Panc1 (cell line): ENCODE data around the gene PCNX2. TPM values are rescaled to one million over a fixed set of nuclear protein-coding genes. Genes with fewer than 3 reads are reported as not detected.
"Not testable (repeated sequence)": the region's sequence is repeated elsewhere in the genome, so short reads cannot be mapped to it uniquely, and the experiment has no call there.

ENCODE experiments used
- ATAC-seq: fragments of 200-7000 bp; cut with Tn5 transposase; 2 replicates; pipeline ENCODE4 v1.9.1; 2020; ENCODE audit warnings: mild to moderate bottlenecking, moderate library complexity
- BruUV-seq: library from RNA; stranded (reverse); fragments of 400-500 nt; replicated peaks from 2 replicates; lab custom pipeline; 2021; lab: Mats Ljungman, UMichigan
- CTCF ChIA-PET: fragments of 300-600 bp; sonication (Branson Sonifier 250); formaldehyde crosslinking; loops from one replicate; lab custom pipeline; 2022; ENCODE audit warnings: antibody characterized with exemption; lab: Charles Lee
- POLR2A ChIA-PET: fragments of 300-600 bp; sonication (Branson Sonifier 250); formaldehyde crosslinking; loops from one replicate; lab custom pipeline; 2022; ENCODE audit warnings: antibody characterized with exemption; lab: Charles Lee
- DNase-seq: peaks from one replicate; pipeline ENCODE4 v3.0.0-alpha.2; 2010; ENCODE audit warnings: low read depth, low spot score
- H3K27ac ChIP-seq: 2 replicates; pipeline ENCODE4 v1.5.1; 2011; ENCODE audit warnings: mild to moderate bottlenecking, low read length, inconsistent platforms
- H3K27me3 ChIP-seq: fragments of 200-500 bp; sonication (Bioruptor generic); 2 replicates; pipeline ENCODE4 v1.6.0; 2014; ENCODE audit warnings: low read length, inconsistent platforms; ENCODE audit not compliant: control insufficient read depth, insufficient read depth
- H3K36me3 ChIP-seq: fragments of 200-500 bp; sonication (Bioruptor generic); 2 replicates; pipeline ENCODE4 v1.5.1; 2014; ENCODE audit warnings: inconsistent platforms, mild to moderate bottlenecking, low read length, moderate library complexity; ENCODE audit not compliant: control insufficient read depth, insufficient read depth
- H3K4me1 ChIP-seq: 2 replicates; pipeline ENCODE4 v1.5.1; 2011; ENCODE audit warnings: inconsistent platforms, mild to moderate bottlenecking, low read length, moderate library complexity; ENCODE audit not compliant: control insufficient read depth, insufficient read depth
- H3K4me3 ChIP-seq, 2 experiments: 2 replicates each; pipeline ENCODE4 v1.5.1; 2011 to 2012; ENCODE audit warnings: low read depth in 2 of 2, low read length in 2 of 2, mild to moderate bottlenecking in 2 of 2, inconsistent platforms in 1 of 2, moderate library complexity in 1 of 2
- H3K9me3 ChIP-seq: fragments of 200-500 bp; sonication (Bioruptor generic); 2 replicates; pipeline ENCODE4 v1.5.1; 2014; ENCODE audit warnings: low read depth, mild to moderate bottlenecking, inconsistent platforms, low read length, moderate library complexity; ENCODE audit not compliant: control insufficient read depth, insufficient read depth
- CTCF ChIP-seq: fragments of 450-650 bp; IDR thresholded peaks from 2 replicates; pipeline ENCODE4 v1.5.1; 2017; ENCODE audit warnings: mild to moderate bottlenecking
- POLR2AphosphoS5 ChIP-seq: IDR thresholded peaks from 2 replicates; pipeline ENCODE4 v1.6.1; 2012; ENCODE audit warnings: mild to moderate bottlenecking, low read depth, low read length, moderate library complexity
- REST ChIP-seq, 2 experiments: IDR thresholded peaks; 2 replicates each; pipeline ENCODE4 v1.6.1; 2011 to 2012; ENCODE audit warnings: low read depth in 2 of 2, control low read depth in 1 of 2, low read length in 1 of 2, mild to moderate bottlenecking in 1 of 2, moderate library complexity in 1 of 2; ENCODE audit not compliant: insufficient read depth in 1 of 2
- SIN3A ChIP-seq: IDR thresholded peaks from 2 replicates; pipeline ENCODE4 v1.6.1; 2012; ENCODE audit warnings: low read depth, mild to moderate bottlenecking, low read length, moderate library complexity, borderline replicate concordance; ENCODE audit not compliant: insufficient read depth
- TCF7L2 ChIP-seq: IDR thresholded peaks from 2 replicates; pipeline ENCODE4 v1.6.1; 2011; ENCODE audit warnings: mild to moderate bottlenecking, low read depth, low read length, inconsistent platforms
- in situ Hi-C: cut with HindIII; loops from 2 replicates; pipeline ENCODE4 v1.10.0; 2016; ENCODE audit warnings: low sequenced_read_pairs, low pct_unique_long_range_greater_than_20kb
- intact Hi-C: fragments of 100-400 bp; cut with micrococcal nuclease; formaldehyde crosslinking; loops from one replicate; pipeline ENCODE4 v1.10.0; 2022; ENCODE audit not compliant: unreplicated experiment
- total RNA-seq: library from RNA; stranded (reverse); gene quantifications from one replicate; pipeline ENCODE4 v1.2.1, GENCODE V29; 2021; ENCODE audit not compliant: unreplicated experiment

Gene PCNX2
- total RNA-seq, 1 experiment from 2014 or later = 2.6 TPM

DNA sequence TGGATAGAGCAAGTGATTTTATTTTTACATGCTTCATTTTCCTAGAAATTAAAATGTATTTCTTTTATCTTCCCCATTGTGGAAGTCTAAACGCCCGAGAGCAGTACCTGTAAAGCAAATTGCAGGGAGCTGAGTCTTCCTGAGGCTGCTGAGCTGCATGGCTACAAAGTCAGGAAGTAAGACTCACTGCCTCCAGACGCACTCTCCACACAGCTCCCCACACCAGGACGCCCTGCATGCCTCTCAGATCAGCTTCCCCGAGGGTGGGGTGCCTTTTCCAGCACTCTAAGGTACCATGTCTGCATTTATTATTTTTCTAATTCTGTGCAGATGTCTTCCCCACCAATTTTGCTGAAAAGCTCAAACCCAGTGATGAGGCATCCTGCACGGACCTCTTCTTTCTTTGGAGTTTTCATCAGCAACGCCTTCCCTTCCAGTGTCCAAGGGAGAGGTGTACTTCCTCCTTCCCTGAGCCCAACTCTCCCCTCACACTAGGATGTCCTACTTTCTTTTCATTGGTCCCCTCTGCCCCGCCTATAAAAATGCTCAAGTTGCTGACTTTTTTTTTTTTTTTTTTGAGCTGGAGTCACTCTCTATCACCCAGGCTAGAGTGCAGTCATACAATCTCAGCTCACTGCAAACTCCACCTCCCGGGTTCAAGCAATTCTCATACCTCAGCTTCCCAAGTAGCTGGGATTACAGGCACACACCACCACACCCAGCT is 114.7 kb downstream of the PCNX2 start:
- DNase-seq = no peak
- Histone ChIP-seq H3K27ac (no peak overlapping the region), H3K36me3 (no peaks in the 10 kb centered on the region), H3K4me1 (no peaks in the 10 kb centered on the region), H3K4me3 (no peak overlapping the region), H3K9me3 (no peaks in the 10 kb centered on the region), H3K27me3 (no peaks in the 10 kb centered on the region)
- no TSS peak for BruUV-seq
- in situ Hi-C loops = no loop called here
- intact Hi-C loops = no loop called here
- no peak for TF ChIP-seq REST (IDR thresholded peaks at IDR 0.05; ENCODE audit: insufficient read depth in 1 of 2, low read depth in 2 of 2, low read length in 1 of 2)
- no peak for TF ChIP-seq POLR2AphosphoS5
- TF ChIP-seq CTCF = no peak
- no peak for TF ChIP-seq TCF7L2
- TF ChIP-seq SIN3A = no peak
- ATAC-seq = no peak
- CTCF ChIA-PET = no interaction called here
- POLR2A ChIA-PET = no interaction called here

DNA sequence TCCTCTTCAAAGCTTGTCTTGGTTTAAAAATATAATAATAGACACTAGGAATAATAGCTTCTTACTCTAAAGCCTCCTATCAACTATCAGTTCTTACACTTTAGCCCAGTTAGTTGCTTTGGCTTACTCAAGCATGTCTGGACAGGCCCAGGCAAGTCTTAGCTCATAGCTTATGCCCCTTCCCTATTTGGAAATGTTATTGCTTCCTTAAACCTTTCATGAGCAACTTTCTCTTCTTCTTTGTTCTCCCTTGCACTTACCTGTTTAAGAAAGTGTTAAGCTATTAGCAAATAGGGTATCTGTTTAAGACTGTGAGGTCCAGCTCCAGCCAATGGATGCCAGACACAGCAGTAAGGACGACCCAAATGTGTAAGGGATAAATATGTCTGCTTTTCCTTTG is 115.9 kb downstream of the PCNX2 start:
- H3K27me3 ChIP-seq, in situ Hi-C loops, CTCF ChIA-PET, H3K4me1 ChIP-seq, H3K27ac ChIP-seq, ATAC-seq, H3K4me3 ChIP-seq, POLR2A ChIA-PET, BruUV-seq, DNase-seq, H3K9me3 ChIP-seq, H3K36me3 ChIP-seq: not testable (repeated sequence)
- intact Hi-C loops = loop anchor here (10.0 kb wide), 1 partner anchor 545 kb away; the partner anchor contains the start of gene SIPA1L2

GRCh38 chr1:233172201-233172600 is 123.3 kb downstream of the PCNX2 start:
- no TSS peak for BruUV-seq
- in situ Hi-C loops (no loop called here), intact Hi-C loops (loop anchor here (10.0 kb wide), 1 partner anchor 537 kb away; the partner anchor contains the start of gene SIPA1L2)
- DNase-seq = no peak
- CTCF ChIA-PET = no interaction called here
- no peak for ATAC-seq
- Histone ChIP-seq H3K4me1 (no peaks in the 10 kb centered on the region), H3K27ac (no peak overlapping the region), H3K36me3 (no peaks in the 10 kb centered on the region), H3K27me3 (no peaks in the 10 kb centered on the region), H3K9me3 (peaks cover 5% of the 10 kb centered on the region; the same call in 1 of the 2 replicates), H3K4me3 (no peak overlapping the region)
- POLR2A ChIA-PET = interaction anchor here (0.6 kb wide), 1 partner anchor 1336 kb away, joined by 5 read pairs; no protein-coding TSS in a partner anchor
- TF ChIP-seq CTCF (peak; percentile 27; the same call in 1 of the 2 replicates), SIN3A (no peak), REST (IDR thresholded peaks at IDR 0.05; ENCODE audit: insufficient read depth in 1 of 2, low read depth in 2 of 2, low read length in 1 of 2) (no peak)
